ENCODE results near the gene STK38L. TPM values are rescaled to one million over a fixed set of nuclear protein-coding genes. Genes with fewer than 3 reads are reported as not detected.
"Not testable (repeated sequence)": the region's sequence is repeated elsewhere in the genome, so short reads cannot be mapped to it uniquely, and the experiment has no call there.

Gene STK38L
- total RNA-seq, 1 experiment from 2014 or later = 4.1 TPM

DNA sequence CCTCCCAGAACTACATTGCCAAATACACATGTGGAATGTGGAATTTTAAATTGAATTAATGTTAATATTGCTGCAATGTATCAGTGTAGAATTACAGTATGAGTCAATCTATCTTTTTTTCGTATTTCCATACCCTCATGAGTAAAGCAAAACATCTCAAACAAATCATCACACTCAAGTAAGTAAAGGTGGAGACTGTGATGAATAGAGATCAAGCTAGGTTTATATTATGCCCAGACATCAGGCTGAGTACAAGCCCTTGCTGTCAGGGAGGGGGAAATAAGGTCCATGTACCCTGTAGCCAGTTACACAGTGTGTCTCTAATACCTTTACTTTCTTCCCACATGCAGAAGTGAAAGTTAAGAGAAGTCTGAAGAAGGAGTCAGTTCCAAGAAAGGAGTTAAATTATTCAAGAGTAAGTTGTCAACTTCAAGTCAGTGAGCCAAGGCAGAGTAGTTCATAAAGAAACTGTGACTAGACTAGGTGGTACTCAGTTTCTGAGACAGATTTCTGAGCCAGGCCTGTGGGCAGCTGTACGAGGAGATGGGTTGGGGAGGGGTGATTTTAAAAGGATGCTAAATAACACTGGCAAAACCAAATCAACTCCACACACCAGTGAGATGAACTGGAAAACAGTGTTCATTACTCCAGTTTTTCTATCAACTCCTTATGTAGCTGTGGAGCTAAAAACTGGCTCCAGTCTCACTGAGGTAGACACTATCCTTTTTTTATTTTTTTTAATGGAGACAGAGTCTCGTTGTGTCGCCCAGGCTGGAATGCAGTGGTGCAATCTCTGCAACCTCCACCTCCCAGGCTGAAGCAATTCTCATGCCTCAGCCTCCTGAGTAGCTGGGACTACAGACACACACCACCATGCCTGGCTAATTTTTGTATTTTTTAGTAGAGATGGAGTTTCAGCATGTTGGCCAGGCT, 23.8 kb upstream of the STK38L start:
- Histone ChIP-seq H3K36me3 (no peaks in the 10 kb centered on the region), H3K9me3 (no peaks in the 10 kb centered on the region), H3K4me3 (no peak overlapping the region), H3K27me3 (no peaks in the 10 kb centered on the region; the same call in 1 of the 2 replicates)
- DNase-seq = no peak

DNA sequence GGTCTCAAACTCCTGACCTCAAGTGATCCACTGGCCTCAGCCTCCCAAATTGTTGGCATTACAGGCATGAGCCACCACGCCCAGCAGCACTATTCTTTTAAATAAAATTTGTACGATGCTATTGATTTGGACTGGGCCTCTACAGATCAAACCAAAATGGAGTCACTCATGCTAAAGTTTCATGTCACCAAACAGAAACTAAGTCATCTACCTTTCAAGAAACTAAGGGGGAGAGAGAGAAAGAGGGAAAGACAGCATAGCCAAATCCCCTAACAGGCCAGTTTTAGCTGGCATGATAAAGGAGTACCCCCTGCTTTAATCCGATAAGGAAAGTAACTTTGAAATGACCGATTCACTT, 23.1 kb upstream of the STK38L start:
- Histone ChIP-seq H3K36me3 (no peaks in the 10 kb centered on the region), H3K4me3 (no peak overlapping the region), H3K9me3 (no peaks in the 10 kb centered on the region), H3K27me3 (no peaks in the 10 kb centered on the region; the same call in 1 of the 2 replicates)
- DNase-seq = no peak

DNA sequence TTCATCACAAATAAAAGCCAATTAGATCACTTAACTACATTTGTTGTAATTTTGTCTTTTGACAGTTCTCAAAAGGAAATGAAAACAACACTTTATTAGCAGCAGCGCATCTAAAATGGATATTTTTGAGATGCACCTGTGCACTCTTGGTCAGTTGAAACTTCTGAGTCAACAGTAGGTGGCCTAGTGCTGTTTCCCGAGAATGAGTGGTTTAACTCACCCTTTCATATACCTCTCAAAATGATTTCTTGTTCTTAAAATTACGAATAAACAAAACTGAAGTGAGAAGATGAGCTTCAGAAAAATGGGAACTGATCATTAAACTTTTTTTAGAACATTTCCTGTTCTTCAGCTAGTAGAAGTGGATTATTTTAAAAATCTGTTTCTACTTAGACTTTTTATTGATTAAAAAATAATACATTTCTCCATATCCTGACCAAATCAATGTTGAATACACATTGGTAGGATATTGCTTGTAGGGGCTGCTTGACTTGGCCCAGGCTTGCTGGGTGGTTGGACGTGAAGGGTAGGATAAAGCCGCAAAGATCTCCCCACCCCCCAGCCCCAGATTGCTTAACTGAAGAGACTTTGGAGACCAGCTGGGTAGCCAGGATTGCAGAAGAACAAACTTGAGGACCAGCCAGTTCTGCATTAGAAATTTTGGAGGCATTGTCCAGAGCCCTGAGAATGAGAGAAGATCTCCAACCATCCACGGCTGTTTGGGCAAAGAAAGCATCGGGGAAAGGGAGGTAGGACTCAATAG, 22.3 kb upstream of the STK38L start:
- no peak overlapping the region for H3K4me3 ChIP-seq
- H3K9me3 ChIP-seq = no peaks in the 10 kb centered on the region
- no peaks in the 10 kb centered on the region; the same call in 1 of the 2 replicates for H3K27me3 ChIP-seq
- H3K36me3 ChIP-seq = no peaks in the 10 kb centered on the region
- no peak for DNase-seq

DNA sequence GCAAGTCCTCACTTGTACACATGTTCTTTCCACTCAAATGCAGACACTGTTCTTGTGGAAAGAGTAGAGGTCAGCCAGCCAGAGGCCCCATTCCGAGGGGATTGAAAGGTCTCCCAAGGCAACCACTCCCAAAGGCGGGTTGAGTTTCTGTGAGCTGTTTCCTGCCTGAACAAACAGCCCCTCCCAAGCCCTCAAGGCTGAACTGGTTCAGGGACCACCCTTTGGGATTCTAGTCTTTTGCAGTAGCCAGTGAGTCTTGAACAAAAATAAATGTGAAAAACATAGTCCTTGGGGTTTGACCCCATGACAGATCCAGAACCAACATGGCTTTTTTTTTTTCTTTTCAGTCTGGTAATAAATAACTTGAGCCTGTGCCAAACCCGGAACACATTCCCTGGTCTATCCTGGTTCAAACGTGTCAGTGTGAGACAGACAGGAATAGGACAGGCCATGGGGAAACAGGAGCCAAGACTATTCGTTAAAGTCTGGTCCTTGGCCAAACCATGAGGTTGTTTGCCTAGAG, 17.6 kb upstream of the STK38L start:
- H3K9me3 ChIP-seq = no peaks in the 10 kb centered on the region
- no peaks in the 10 kb centered on the region for H3K36me3 ChIP-seq
- DNase-seq = no peak
- no peaks in the 10 kb centered on the region; the same call in 1 of the 2 replicates for H3K27me3 ChIP-seq
- H3K4me3 ChIP-seq = no peak overlapping the region

DNA sequence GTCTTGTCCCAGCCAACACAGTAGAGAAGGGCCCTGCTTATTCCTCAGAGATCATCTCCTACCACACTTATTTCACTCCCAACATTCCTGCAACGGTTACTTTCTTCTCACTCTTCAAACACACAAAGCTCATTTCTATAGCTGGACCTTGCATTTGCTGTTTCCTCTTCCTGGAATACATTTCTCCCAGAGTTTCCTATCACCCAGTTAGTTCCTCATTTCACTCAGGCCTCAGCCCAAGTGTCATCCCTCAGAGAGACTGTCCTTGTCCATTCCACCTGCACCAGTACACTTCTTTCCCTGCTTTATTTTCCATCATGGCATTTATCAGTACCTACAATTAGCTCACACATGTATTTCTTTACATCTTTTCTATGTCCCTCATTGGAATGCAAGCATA, 14.7 kb upstream of the STK38L start:
- Histone ChIP-seq H3K36me3 (no peaks in the 10 kb centered on the region), H3K9me3 (no peaks in the 10 kb centered on the region), H3K27me3 (no peaks in the 10 kb centered on the region), H3K4me3 (no peak overlapping the region)
- DNase-seq = no peak

DNA sequence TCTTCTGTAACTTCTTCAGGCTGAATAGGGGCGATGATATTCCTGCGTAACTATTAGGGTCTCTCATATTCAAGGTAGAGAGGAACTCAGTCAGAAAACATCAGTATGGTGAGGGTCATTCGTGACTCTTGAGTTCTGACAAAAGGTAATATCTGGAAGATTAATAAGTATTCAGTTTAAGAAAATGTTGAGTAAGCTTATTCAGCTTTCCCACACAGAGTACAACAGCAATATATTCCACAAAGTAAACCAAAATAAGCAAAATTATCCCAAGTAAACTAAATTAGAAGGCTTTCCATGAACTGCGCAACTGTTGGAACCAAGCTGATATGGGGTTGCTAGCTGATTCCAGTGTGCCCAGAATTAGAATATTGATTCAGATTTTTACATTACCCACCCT, 12.7 kb upstream of the STK38L start:
- DNase-seq, H3K9me3 ChIP-seq, H3K36me3 ChIP-seq, H3K27me3 ChIP-seq, H3K4me3 ChIP-seq: not testable (repeated sequence)

DNA sequence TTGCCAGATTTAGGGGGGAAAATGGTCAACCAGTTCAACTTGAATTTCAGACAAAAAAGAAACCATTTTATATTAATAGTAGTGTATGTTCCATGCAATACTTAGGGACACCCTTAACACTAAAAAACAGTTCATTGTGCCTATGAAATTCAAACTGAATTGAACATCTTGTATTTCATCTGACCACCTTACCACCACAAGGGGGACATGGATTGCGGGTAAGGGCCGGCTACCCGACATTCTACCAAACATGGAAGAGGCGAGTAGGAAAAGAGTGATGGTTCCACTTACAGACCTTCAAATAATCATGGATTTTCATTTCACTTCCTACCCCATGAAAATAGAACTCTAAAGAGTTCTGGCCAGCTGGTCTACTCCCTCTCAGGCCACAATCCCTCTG, 10.3 kb upstream of the STK38L start:
- no peaks in the 10 kb centered on the region for H3K36me3 ChIP-seq
- H3K27me3 ChIP-seq = no peaks in the 10 kb centered on the region
- DNase-seq = no peak
- H3K4me3 ChIP-seq = no peak overlapping the region
- no peaks in the 10 kb centered on the region for H3K9me3 ChIP-seq

DNA sequence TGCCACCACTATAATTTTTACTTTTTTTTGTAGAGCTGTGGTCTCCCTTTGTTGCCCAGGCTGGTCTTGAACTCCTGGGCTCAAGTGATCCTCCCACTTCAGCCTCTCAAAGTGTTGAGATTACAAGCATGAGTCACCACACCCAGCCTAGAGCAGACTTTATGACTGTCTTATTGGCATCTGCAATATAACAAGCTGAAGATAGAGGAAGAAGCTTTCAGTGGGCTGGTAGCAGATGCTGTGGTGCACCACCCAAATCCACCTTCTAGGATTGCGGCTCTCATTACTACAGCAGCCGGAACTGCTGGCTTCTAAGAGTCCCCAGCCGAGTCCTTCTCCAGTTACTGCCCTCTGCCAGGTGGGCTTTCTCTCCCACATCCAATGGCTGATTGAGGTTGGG, 7.6 kb upstream of the STK38L start:
- no peak overlapping the region for H3K4me3 ChIP-seq
- no peaks in the 10 kb centered on the region for H3K36me3 ChIP-seq
- DNase-seq = peak; percentile 51

DNA sequence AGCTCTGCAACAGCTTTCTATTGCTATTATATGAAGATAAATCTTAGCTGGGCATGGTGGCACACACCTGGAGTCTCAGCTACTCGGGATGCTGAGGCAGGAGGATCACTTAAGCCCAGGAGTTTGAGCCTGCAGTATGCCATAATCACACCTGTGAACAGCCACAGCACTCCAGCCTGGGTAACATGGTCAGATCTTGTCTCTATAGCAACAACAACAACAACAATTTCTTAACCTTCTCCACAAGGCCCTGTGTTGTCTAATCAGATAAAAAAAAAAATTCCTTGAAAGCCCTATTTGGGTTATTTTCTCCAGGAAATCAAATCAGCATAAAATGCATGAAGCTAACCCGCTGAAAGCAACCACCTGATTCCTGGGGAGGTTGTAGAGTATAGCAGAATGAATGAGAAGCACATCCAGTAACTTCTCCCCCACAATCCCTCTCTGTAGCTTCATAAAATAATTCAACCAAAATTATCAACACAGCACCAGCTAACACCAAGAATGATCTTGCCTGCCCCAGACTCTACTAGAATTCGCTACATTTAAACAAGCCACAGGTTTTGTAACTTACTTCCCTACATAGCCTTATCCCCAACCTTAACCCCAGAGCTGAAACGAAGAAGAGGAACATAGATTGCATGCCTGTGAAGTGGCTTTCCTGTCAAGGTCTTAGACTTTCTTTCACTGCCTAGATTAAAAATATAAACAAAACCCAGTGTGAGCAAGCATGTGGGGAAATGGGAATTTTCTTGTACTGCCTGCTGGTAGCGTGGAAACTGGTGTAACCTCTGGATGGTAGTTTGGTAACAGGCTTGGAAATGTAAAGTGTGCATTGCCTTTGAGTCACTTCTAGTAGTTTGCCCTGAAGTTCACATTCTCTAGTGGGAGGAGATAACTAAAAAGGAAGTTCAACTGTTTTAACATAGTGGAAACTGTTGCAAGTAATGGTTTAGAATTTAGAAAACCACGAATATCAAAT, 6.0 kb upstream of the STK38L start:
- no peak for DNase-seq
- Histone ChIP-seq H3K4me3 (no peak overlapping the region), H3K27me3 (no peaks in the 10 kb centered on the region), H3K36me3 (no peaks in the 10 kb centered on the region), H3K9me3 (no peaks in the 10 kb centered on the region)

More for the DNA sequence above, 7.6 kb upstream of the STK38L start:
- Histone ChIP-seq H3K9me3 (no peaks in the 10 kb centered on the region), H3K27me3 (no peaks in the 10 kb centered on the region)

DNA sequence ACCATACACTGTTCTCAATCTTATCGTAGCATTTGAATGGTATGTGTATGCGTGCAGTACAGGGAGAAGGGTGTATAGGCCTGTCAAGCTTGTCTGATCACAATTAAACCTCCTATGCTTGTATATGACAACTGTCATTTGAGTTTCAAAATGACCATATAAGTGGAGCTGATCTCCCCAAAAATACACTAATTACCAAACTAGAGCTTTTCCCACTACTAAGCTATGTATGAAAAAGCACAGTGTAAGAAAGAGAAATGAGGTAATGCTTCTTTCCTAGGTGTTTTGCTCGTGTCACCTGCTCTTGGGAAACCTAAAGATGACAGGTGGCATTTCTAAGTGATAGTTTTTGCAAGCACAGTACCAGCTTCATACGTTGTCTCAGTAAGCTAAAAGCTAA, 1.1 kb upstream of the STK38L start:
- H3K9me3 ChIP-seq = peaks cover 4% of the 10 kb centered on the region
- H3K4me3 ChIP-seq = no peak overlapping the region
- no peaks in the 10 kb centered on the region for H3K36me3 ChIP-seq
- DNase-seq = no peak
- no peaks in the 10 kb centered on the region for H3K27me3 ChIP-seq

DNA sequence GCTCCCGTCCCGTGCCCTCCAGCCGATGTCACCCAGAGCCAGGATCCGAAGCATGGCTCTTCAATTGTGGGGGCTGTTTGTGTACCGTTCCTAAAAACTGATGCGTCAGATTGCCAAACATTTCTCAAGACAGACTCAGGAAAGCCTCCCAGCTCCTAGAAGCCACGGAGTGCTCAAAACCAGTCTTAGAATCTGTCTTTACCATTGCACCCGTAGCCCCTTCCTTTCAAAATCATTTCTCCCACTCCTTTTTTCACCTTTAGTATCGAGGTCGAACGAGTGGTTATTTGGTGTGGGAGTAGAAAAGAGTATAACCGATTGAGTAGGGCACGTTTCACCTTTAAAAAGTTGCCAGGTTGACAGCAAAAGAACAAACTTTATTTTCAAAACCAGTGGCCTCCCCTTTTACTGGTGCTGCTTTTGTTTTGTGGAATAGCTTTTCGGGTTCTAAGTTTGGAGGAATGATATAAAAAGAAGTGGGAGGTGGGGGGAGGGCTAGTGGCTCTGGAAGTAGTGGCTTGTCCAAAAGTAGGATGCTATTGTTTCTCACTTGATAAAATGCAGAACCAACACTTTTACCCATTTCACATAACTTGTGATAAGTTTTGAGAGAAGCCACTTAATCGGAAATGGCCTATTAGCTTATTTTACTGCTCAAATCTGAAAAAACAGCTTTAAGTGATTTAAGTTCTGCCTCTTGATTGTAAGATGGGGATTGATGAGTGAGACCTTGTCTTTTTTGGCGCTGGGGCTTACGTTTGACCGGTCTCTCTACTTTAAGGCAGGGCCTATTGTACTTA, 803 bp downstream of the STK38L start:
- H3K9me3 ChIP-seq = peaks cover 4% of the 10 kb centered on the region
- H3K36me3 ChIP-seq = no peaks in the 10 kb centered on the region
- H3K27me3 ChIP-seq = no peaks in the 10 kb centered on the region
- DNase-seq = no peak
- H3K4me3 ChIP-seq = peak overlapping the region; percentile 68

DNA sequence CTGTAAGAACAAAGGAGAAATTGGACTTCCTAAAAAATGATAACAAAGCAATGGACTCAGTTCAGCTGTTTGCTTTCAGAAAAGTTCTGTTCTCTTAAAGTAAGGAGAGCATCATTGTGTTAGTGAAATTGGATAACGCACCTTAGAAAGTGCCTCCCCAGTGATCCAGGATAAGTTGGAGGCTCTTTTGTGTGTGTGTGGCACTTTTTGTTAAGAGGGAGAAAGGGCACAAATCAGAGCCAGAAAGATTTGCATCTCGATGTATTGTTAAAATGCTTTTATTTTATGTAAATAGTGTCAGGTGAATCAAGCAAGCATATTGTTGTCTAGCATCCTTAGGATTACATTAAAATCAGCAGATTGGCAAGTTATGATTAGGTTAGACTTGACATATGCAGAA, 2.1 kb downstream of the STK38L start:
- H3K36me3 ChIP-seq = no peaks in the 10 kb centered on the region
- no peak overlapping the region for H3K4me3 ChIP-seq
- H3K27me3 ChIP-seq = no peaks in the 10 kb centered on the region
- peaks cover 4% of the 10 kb centered on the region for H3K9me3 ChIP-seq
- DNase-seq = no peak

DNA sequence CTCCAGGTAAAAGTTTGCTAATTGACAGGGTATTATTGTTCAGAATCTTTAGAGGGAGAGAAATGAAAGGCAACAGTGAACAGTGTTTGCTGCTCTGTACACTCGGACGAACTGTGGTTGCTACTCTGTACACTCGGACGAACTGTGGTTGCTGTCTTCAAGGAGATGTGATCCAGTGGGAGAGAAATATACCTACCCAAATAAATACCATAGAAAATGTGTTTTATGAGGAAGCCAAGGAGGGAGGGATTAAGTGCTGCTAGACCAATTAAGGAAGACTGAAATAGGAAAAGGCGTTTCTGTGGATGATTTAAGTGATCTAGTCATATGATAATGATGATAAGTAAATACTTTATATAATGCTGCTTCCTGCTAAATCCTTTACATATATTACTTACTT, 2.7 kb downstream of the STK38L start:
- Histone ChIP-seq H3K36me3 (no peaks in the 10 kb centered on the region), H3K4me3 (no peak overlapping the region), H3K27me3 (no peaks in the 10 kb centered on the region), H3K9me3 (peaks cover 4% of the 10 kb centered on the region)
- no peak for DNase-seq

DNA sequence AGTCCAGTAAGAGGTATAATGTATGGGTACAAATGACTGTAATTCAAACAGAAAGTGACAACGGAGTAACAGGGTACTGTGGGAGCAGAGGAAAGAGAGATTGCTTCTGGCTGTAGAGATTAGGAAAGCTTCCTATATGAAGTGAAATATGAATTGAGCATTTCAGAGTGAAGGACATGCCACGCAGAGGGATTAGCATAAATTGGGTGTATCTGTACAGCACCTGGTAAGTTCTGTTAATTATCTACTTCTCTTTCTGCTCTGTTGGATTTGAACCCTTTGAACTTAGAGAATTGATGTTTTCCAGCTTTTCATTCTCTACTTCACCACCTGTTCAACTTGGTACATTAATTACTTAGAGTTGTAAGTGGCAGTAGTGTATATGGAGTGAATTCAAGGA, 8.8 kb downstream of the STK38L start:
- Histone ChIP-seq H3K4me3 (no peak overlapping the region), H3K36me3 (no peaks in the 10 kb centered on the region; the same call in 1 of the 2 replicates), H3K27me3 (no peaks in the 10 kb centered on the region), H3K9me3 (no peaks in the 10 kb centered on the region)
- no peak for DNase-seq

DNA sequence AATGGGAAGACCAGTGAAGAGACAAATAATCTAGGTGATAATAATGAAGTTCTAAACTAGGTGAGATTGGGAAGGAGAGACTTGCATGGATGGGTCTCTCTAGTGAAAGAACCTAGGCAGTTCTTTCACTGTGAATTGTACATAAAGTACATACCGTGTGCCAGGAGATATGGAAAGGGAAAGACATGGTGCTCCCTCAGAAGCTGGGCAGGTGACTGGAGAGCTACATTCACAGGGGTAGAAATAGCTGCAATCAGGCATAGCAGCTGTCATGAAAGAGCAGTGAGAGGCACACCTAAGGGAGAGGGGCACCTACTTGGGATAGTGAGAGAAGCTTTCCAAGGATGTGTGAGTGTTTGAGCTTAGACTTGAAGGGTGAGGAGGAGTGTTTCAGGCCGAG, 9.3 kb downstream of the STK38L start:
- H3K9me3 ChIP-seq = no peaks in the 10 kb centered on the region
- no peaks in the 10 kb centered on the region; the same call in 1 of the 2 replicates for H3K36me3 ChIP-seq
- no peaks in the 10 kb centered on the region for H3K27me3 ChIP-seq
- no peak for DNase-seq
- H3K4me3 ChIP-seq = no peak overlapping the region

DNA sequence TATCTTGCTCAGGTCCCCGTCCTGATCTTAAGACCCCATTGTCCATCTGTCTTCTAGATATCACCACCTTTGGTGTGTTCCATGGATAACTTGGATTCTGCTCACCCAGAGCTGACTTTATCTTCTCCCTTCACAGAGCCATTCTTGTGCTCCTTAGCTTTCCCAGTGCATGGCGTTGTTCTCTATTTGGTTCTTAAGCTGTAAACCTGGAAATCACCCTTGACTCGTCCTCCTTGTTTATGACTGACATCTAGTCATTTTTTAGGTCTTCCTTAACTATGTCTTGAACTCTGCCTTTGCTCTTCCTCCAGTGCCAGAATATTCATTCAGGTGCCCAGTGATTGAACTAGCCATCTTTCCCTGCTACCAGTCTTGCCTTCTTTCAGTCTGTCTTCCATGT, 11.7 kb downstream of the STK38L start:
- Histone ChIP-seq H3K9me3 (no peaks in the 10 kb centered on the region), H3K36me3 (no peaks in the 10 kb centered on the region; the same call in 1 of the 2 replicates)
- no peak for DNase-seq

More for the DNA sequence above, 11.7 kb downstream of the STK38L start:
- no peaks in the 10 kb centered on the region for H3K27me3 ChIP-seq
- H3K4me3 ChIP-seq = no peak overlapping the region
